Measurements from ENCODE around the gene MYO10.

- no peak for TF ChIP-seq SUZ12 (IDR thresholded peaks at IDR 0.05)
- no peak for TF ChIP-seq TARDBP (IDR thresholded peaks at IDR 0.05)
- TF ChIP-seq ELF4 (IDR thresholded peaks at IDR 0.05): no peak
- TF ChIP-seq L3MBTL2 (conservative IDR thresholded peaks at IDR 0.05): no peak
- no peak for TF ChIP-seq SP1 (IDR thresholded peaks at IDR 0.05)
- no peak for TF ChIP-seq ARNT (IDR thresholded peaks at IDR 0.05)
Measured at GRCh38 chr5:16806711-16807546, 129.2 kb downstream of the MYO10 start.
